Fibroblast of skin of back (primary cell): Measurements from ENCODE around the gene CDRT4.

ENCODE experiments used
- DNase-seq: peaks from one replicate; pipeline ENCODE4 v3.0.0-alpha.2; 2013

CDRT4 gene

GRCh38 chr17:15388356-15389041 is 78.9 kb downstream of the CDRT4 start:
- DNase-seq = no peak

GRCh38 chr17:15386083-15386482 is 81.3 kb downstream of the CDRT4 start:
- no peak for DNase-seq
